Measurements from ENCODE around the gene MRS2.
A peak's percentile ranks its signal among the peaks of the same experiment; 100 is the strongest.

Gene MRS2

GRCh38 chr6:24402697-24403500 is at the start of gene MRS2:
MRS2 (plus strand) TSS chr6:24402936; CDS start chr6:24403047, 111 bp downstream.
- TF ChIP-seq, protein P1, sequence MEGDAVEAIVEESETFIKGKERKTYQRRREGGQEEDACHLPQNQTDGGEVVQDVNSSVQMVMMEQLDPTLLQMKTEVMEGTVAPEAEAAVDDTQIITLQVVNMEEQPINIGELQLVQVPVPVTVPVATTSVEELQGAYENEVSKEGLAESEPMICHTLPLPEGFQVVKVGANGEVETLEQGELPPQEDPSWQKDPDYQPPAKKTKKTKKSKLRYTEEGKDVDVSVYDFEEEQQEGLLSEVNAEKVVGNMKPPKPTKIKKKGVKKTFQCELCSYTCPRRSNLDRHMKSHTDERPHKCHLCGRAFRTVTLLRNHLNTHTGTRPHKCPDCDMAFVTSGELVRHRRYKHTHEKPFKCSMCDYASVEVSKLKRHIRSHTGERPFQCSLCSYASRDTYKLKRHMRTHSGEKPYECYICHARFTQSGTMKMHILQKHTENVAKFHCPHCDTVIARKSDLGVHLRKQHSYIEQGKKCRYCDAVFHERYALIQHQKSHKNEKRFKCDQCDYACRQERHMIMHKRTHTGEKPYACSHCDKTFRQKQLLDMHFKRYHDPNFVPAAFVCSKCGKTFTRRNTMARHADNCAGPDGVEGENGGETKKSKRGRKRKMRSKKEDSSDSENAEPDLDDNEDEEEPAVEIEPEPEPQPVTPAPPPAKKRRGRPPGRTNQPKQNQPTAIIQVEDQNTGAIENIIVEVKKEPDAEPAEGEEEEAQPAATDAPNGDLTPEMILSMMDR (IDR thresholded peaks at IDR 0.05; ENCODE audit: low read depth, low read length) = no peak
- TF ChIP-seq EZH2phosphoT487 (IDR thresholded peaks at IDR 0.05; ENCODE audit: low read depth) = no peak
- Histone ChIP-seq H3K36me3 (replicated peaks; ENCODE audit: low read depth, low read length) (peaks cover 8% of the 10 kb centered on the region), H3K9me3 (ENCODE audit: insufficient read depth, low read length) (no peaks in the 10 kb centered on the region), H4K20me1 (ENCODE audit: insufficient read depth, low read length) (peaks cover 4% of the 10 kb centered on the region), H2AFZ (ENCODE audit: low read depth, low read length) (peak within 1 kb of the TSS; percentile 86), H3K4me3 (ENCODE audit: low read length) (peak within 1 kb of the TSS; percentile 98), H3K4me1 (ENCODE audit: low read length) (peaks cover 26% of the 10 kb centered on the region), H3K79me2 (ENCODE audit: low read length) (peaks cover 28% of the 10 kb centered on the region), H3K9ac (ENCODE audit: low read length) (peak within 1 kb of the TSS; percentile 76), H3K27ac (ENCODE audit: low read length) (no peak within 1 kb of the TSS), H3K4me2 (ENCODE audit: low read length) (peak within 1 kb of the TSS; percentile 94), H3K27me3 (ENCODE audit: low read depth, low read length) (no peaks in the 10 kb centered on the region)

- Histone ChIP-seq H3K9me3 (ENCODE audit: insufficient read depth, low read length) (no peaks in the 10 kb centered on the region), H3K79me2 (ENCODE audit: low read length) (no peaks in the 10 kb centered on the region), H3K36me3 (replicated peaks; ENCODE audit: low read depth, low read length) (no peaks in the 10 kb centered on the region), H3K27me3 (ENCODE audit: low read depth, low read length) (peaks cover 4% of the 10 kb centered on the region; the same call in 1 of the 2 replicates), H3K9ac (ENCODE audit: low read length) (no peak overlapping the region), H4K20me1 (ENCODE audit: insufficient read depth, low read length) (no peaks in the 10 kb centered on the region), H3K4me2 (ENCODE audit: low read length) (no peak overlapping the region), H3K27ac (ENCODE audit: low read length) (no peak overlapping the region), H2AFZ (ENCODE audit: low read depth, low read length) (no peak overlapping the region), H3K4me1 (ENCODE audit: low read length) (no peaks in the 10 kb centered on the region), H3K4me3 (ENCODE audit: low read length) (no peak overlapping the region)
- TF ChIP-seq, protein P1 (IDR thresholded peaks at IDR 0.05; ENCODE audit: low read depth, low read length) = no peak
- TF ChIP-seq EZH2phosphoT487 (IDR thresholded peaks at IDR 0.05; ENCODE audit: low read depth) = no peak
Measured at GRCh38 chr6:24353861-24354260, 48.9 kb upstream of the MRS2 start.

GRCh38 chr6:24355393-24355792 is 47.3 kb upstream of the MRS2 start:
- Histone ChIP-seq H3K27ac (ENCODE audit: low read length) (no peak overlapping the region), H3K4me1 (ENCODE audit: low read length) (peaks cover 2% of the 10 kb centered on the region), H3K9ac (ENCODE audit: low read length) (no peak overlapping the region), H4K20me1 (ENCODE audit: insufficient read depth, low read length) (no peaks in the 10 kb centered on the region), H3K27me3 (ENCODE audit: low read depth, low read length) (0 out of 2 replicates have a peak, but pooled peaks cover 3% of the 10 kb centered on the region), H3K4me3 (ENCODE audit: low read length) (no peak overlapping the region), H3K9me3 (ENCODE audit: insufficient read depth, low read length) (no peaks in the 10 kb centered on the region), H2AFZ (ENCODE audit: low read depth, low read length) (no peak overlapping the region), H3K4me2 (ENCODE audit: low read length) (no peak overlapping the region), H3K36me3 (replicated peaks; ENCODE audit: low read depth, low read length) (no peaks in the 10 kb centered on the region), H3K79me2 (ENCODE audit: low read length) (no peaks in the 10 kb centered on the region)
- TF ChIP-seq, protein P1 (IDR thresholded peaks at IDR 0.05; ENCODE audit: low read depth, low read length) = no peak
- no peak for TF ChIP-seq EZH2phosphoT487 (IDR thresholded peaks at IDR 0.05; ENCODE audit: low read depth)

- no peaks in the 10 kb centered on the region for H3K9me3 ChIP-seq (ENCODE audit: insufficient read depth, low read length)
- H3K36me3 ChIP-seq (replicated peaks; ENCODE audit: low read depth, low read length) = no peaks in the 10 kb centered on the region
- H3K27me3 ChIP-seq (ENCODE audit: low read depth, low read length) = 0 out of 2 replicates have a peak, but pooled peaks cover 3% of the 10 kb centered on the region
- no peak overlapping the region for H3K9ac ChIP-seq (ENCODE audit: low read length)
- no peaks in the 10 kb centered on the region for H3K79me2 ChIP-seq (ENCODE audit: low read length)
- H3K4me3 ChIP-seq (ENCODE audit: low read length) = no peak overlapping the region
- H4K20me1 ChIP-seq (ENCODE audit: insufficient read depth, low read length) = no peaks in the 10 kb centered on the region
- no peak overlapping the region for H2AFZ ChIP-seq (ENCODE audit: low read depth, low read length)
- no peak for TF ChIP-seq EZH2phosphoT487 (IDR thresholded peaks at IDR 0.05; ENCODE audit: low read depth)
- TF ChIP-seq, protein P1 (IDR thresholded peaks at IDR 0.05; ENCODE audit: low read depth, low read length) = no peak
- peaks cover 7% of the 10 kb centered on the region for H3K4me1 ChIP-seq (ENCODE audit: low read length)
- no peak overlapping the region for H3K4me2 ChIP-seq (ENCODE audit: low read length)
- no peak overlapping the region for H3K27ac ChIP-seq (ENCODE audit: low read length)
Measured at GRCh38 chr6:24356310-24356973, 46.3 kb upstream of the MRS2 start.

Data from OCI-LY3 (cell line).